PC-9 (cell line): ENCODE measurements around the gene BARX1.

Source experiments
- CTCF ChIP-seq: fragments of 200-600 bp; sonication (generic); conservative IDR thresholded peaks from 2 replicates; pipeline ENCODE4 v1.6.1; 2017; ENCODE audit warnings: mixed run types, antibody characterized with exemption, mild to moderate bottlenecking, moderate library complexity
- EZH2 ChIP-seq: fragments of 200-600 bp; sonication (generic); IDR thresholded peaks from 2 replicates; pipeline ENCODE4 v1.8.0; 2017; ENCODE audit warnings: antibody characterized with exemption, low read depth

- TF ChIP-seq CTCF = no peak
- TF ChIP-seq EZH2 = no peak
These were observed 49.6 kb downstream of the BARX1 start for GRCh38 chr9:93905473-93906133.
